Measurements from ENCODE around the gene NLRP8. TPM values are rescaled to one million over a fixed set of nuclear protein-coding genes. Genes with fewer than 3 reads are reported as not detected.
"Not testable (repeated sequence)": the region's sequence is repeated elsewhere in the genome, so short reads cannot be mapped to it uniquely, and the experiment has no call there.

Gene NLRP8
- polyA plus RNA-seq, 1 donor = not detected

DNA sequence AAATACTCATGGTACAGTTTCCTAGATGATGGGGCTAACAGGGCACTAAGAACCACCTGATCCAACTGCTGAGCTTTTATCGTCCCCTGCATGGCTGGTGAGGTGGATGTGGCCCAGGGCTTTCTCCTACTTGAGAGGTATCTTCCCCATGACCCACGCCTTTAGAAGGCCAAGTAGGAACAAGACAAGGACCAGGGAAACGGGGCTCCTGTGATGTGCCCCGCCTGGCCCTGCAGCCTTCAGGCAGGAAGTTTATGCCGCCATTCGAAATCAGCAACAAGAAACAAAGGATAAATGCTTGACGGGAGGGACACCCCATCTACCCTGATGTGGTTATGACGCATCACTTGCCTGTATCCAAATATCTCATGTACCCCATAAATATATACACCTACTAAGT is 19.6 kb upstream of the NLRP8 start:
- Histone ChIP-seq H3K4me1 (ENCODE audit: control insufficient read depth, insufficient read depth, low read length) (no peaks in the 10 kb centered on the region), H3K36me3 (ENCODE audit: control insufficient read depth, insufficient read depth, low read length) (no peaks in the 10 kb centered on the region), H3K9me3 (ENCODE audit: control insufficient read depth, low read depth, low read length) (no peaks in the 10 kb centered on the region), H3K27ac (ENCODE audit: low read length) (no peak overlapping the region), H3K27me3 (ENCODE audit: control insufficient read depth, insufficient read depth, low read length) (no peaks in the 10 kb centered on the region), H3K4me3 (ENCODE audit: low read length) (no peak overlapping the region)
- WGBS (ENCODE audit: insufficient coverage, low lambda C conversion rate) = no CpG with 5 or more reads among the region's 8 CpGs
- no peak for DNase-seq

DNA sequence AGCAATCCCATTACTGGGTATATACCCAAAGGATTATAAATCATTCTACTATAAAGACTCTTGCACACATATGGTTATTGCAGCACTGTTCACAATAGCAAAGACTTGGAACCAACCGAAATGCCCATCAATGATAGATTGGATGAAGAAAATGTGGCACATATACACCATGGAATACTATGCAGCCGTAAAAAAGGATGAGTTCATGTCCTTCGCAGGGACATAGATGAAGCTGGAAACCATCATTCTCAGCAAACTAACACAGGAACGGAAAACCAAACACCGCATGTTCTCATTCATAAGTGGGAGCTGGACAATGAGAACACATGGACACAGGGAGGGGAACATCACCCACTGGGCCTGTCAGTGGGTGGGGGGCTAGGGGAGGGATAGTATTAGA is 18.4 kb upstream of the NLRP8 start:
- H3K36me3 ChIP-seq (ENCODE audit: control insufficient read depth, insufficient read depth, low read length); H3K27ac ChIP-seq (ENCODE audit: low read length); DNase-seq; H3K27me3 ChIP-seq (ENCODE audit: control insufficient read depth, insufficient read depth, low read length); H3K4me1 ChIP-seq (ENCODE audit: control insufficient read depth, insufficient read depth, low read length); H3K4me3 ChIP-seq (ENCODE audit: low read length); H3K9me3 ChIP-seq (ENCODE audit: control insufficient read depth, low read depth, low read length): not testable (repeated sequence)
- no CpG with 5 or more reads among the region's 5 CpGs for WGBS (ENCODE audit: insufficient coverage, low lambda C conversion rate)

DNA sequence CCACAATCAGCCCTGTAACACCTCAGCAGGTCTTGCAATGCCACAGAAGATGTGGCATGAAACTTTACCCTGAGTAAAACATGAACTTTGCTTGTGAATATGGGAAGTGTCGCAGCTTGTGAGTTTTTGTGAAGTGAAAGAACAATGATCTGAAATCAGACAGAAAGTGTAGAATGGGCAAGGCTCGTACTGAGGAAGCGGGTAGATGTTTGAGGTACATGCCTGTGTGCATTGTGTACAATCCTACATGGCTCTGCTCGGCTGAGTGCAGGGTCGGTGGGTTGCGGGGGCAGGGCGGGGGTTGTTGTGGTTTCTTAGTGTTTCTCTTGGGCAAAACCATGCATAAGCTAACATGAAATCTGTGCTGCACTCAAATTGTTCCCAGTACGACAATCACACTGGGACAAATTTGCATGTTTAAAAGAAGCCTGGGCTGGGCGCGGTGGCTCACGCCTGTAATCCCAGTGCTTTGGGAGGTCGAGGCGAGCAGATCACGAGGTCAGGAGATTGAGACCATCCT is 16.6 kb upstream of the NLRP8 start:
- Histone ChIP-seq H3K4me1 (ENCODE audit: control insufficient read depth, insufficient read depth, low read length) (no peaks in the 10 kb centered on the region), H3K4me3 (ENCODE audit: low read length) (no peak overlapping the region), H3K27ac (ENCODE audit: low read length) (no peak overlapping the region), H3K36me3 (ENCODE audit: control insufficient read depth, insufficient read depth, low read length) (no peaks in the 10 kb centered on the region), H3K9me3 (ENCODE audit: control insufficient read depth, low read depth, low read length) (no peaks in the 10 kb centered on the region), H3K27me3 (ENCODE audit: control insufficient read depth, insufficient read depth, low read length) (no peaks in the 10 kb centered on the region)
- DNase-seq = no peak
- 90% methylated on average over 2 of the region's 14 CpGs for WGBS (ENCODE audit: insufficient coverage, low lambda C conversion rate)

DNA sequence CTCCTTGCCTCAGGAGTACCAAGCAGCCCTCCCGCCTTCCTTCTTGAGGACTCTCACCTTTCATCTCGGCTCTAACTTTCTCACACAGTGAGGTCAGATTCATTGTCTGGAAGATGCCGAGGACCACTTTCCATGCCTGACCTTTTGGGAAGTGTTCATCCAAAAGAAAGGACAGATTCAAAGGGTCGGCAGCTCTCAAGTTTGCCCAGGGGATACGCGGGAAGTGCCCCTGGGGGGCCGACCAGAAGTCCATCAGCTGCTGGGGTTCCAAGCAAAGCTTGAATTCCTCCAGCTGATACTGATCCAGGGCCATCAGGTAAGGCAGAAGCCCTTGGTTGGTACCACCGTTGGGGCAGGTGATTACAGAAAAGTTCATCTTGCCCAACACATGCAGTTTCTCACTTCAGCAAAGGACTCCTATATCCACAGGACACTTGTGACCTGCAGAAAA is 15.7 kb upstream of the NLRP8 start, which contains the start of gene NLRP13:
Gene NLRP13 (minus strand): TSS at position 401 of the 451 bp plus-strand sequence. CDS start 25 bp downstream, at position 376.
- DNase-seq = no peak
- WGBS (ENCODE audit: insufficient coverage, low lambda C conversion rate) = no CpG with 5 or more reads among the region's 8 CpGs
- Histone ChIP-seq H3K27me3 (ENCODE audit: control insufficient read depth, insufficient read depth, low read length) (no peaks in the 10 kb centered on the region), H3K36me3 (ENCODE audit: control insufficient read depth, insufficient read depth, low read length) (no peaks in the 10 kb centered on the region), H3K9me3 (ENCODE audit: control insufficient read depth, low read depth, low read length) (no peaks in the 10 kb centered on the region), H3K4me3 (ENCODE audit: low read length) (no peak within 1 kb of the TSS), H3K27ac (ENCODE audit: low read length) (no peak within 1 kb of the TSS), H3K4me1 (ENCODE audit: control insufficient read depth, insufficient read depth, low read length) (no peaks in the 10 kb centered on the region)

DNA sequence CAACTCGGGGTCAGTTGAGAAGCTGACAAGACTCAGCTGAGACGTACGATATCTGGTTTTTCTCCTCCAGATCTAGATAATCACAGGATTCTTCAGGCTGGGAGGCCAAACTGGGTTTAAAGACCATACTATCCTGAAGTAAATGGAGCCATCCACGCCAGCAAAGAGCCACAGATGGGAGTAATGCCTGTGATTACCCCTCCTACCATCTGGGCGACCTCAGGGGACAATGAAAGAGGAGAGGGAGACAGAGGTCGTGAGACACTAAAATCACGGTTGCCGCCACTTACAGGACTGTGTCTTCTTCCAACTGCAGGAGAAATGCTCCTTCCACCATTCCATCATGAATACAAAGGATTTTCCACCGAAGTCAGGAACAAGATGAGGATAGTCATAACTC is 12.4 kb upstream of the NLRP8 start:
- Histone ChIP-seq H3K36me3 (ENCODE audit: control insufficient read depth, insufficient read depth, low read length) (no peaks in the 10 kb centered on the region), H3K9me3 (ENCODE audit: control insufficient read depth, low read depth, low read length) (no peaks in the 10 kb centered on the region), H3K27me3 (ENCODE audit: control insufficient read depth, insufficient read depth, low read length) (no peaks in the 10 kb centered on the region), H3K27ac (ENCODE audit: low read length) (no peak overlapping the region), H3K4me3 (ENCODE audit: low read length) (no peak overlapping the region), H3K4me1 (ENCODE audit: control insufficient read depth, insufficient read depth, low read length) (no peaks in the 10 kb centered on the region)
- no peak for DNase-seq
- WGBS (ENCODE audit: insufficient coverage, low lambda C conversion rate) = no CpG with 5 or more reads among the region's 9 CpGs

DNA sequence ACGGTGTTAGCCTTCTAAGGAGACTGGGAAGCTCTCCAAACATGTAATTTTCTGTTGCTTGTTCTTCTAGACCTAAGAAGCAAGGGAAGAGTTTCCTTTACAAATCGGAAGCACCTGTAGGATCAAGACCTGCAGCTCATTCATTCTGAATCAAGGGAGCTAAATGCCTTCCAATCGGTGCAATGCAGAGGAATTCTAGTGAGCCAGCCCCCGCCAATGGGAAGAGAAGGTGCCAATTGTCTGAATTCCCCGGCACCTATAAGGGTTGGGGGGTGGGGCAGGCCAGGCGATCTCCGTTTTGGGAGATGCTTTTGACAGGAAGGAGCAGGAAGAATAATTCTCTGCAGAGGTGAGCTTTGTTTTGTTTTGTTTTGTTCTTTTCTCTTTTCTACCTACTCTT is 8.4 kb upstream of the NLRP8 start:
- WGBS (ENCODE audit: insufficient coverage, low lambda C conversion rate) = no CpG with 5 or more reads among the region's 7 CpGs
- H3K4me3 ChIP-seq (ENCODE audit: low read length) = no peak overlapping the region
- no peaks in the 10 kb centered on the region for H3K36me3 ChIP-seq (ENCODE audit: control insufficient read depth, insufficient read depth, low read length)
- H3K4me1 ChIP-seq (ENCODE audit: control insufficient read depth, insufficient read depth, low read length) = no peaks in the 10 kb centered on the region
- H3K9me3 ChIP-seq (ENCODE audit: control insufficient read depth, low read depth, low read length) = no peaks in the 10 kb centered on the region
- no peaks in the 10 kb centered on the region for H3K27me3 ChIP-seq (ENCODE audit: control insufficient read depth, insufficient read depth, low read length)
- no peak overlapping the region for H3K27ac ChIP-seq (ENCODE audit: low read length)
- no peak for DNase-seq

DNA sequence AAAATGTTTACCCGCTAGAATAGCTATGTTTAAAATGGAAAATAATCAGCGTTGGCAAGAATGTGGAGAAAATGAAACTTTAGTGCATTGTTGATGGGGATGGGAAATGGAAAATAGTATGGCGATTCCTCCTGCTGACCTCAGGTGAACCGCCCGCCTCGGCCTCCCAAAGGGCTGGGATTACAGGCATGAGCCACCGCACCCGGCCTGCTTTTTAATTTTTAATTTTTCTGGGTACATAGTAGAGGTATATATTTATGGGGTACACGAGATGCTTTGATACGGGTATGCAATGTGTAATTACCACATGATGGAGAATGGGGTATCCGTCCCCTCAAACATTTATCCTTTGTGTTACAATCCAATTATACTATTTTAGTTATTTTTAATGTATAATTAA is 7.3 kb upstream of the NLRP8 start:
- no peaks in the 10 kb centered on the region for H3K9me3 ChIP-seq (ENCODE audit: control insufficient read depth, low read depth, low read length)
- DNase-seq = no peak
- no peaks in the 10 kb centered on the region for H3K36me3 ChIP-seq (ENCODE audit: control insufficient read depth, insufficient read depth, low read length)
- no peak overlapping the region for H3K27ac ChIP-seq (ENCODE audit: low read length)
- WGBS (ENCODE audit: insufficient coverage, low lambda C conversion rate) = 100% methylated on average over 3 of the region's 11 CpGs
- H3K27me3 ChIP-seq (ENCODE audit: control insufficient read depth, insufficient read depth, low read length) = no peaks in the 10 kb centered on the region
- no peak overlapping the region for H3K4me3 ChIP-seq (ENCODE audit: low read length)
- H3K4me1 ChIP-seq (ENCODE audit: control insufficient read depth, insufficient read depth, low read length) = no peaks in the 10 kb centered on the region

DNA sequence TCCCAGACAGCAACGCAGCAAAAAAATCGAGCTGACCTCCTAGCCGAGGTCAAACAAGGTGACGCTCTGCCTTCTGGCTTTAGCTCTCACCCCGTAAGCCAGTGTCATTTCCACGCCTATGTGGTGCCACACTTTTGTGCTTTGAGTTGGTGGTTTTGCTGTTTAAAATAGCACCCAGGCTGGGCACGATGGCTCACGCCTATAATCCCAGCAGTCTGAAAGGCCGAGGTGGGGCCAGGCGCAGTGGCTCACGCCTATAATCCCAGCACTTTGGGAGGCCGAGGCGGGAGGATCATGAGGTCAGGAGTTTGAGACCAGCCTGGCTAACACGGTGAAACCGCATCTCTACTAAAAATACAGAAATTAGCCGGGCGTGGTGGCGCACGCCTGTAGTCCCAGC is 2.9 kb downstream of the NLRP8 start:
- DNase-seq; H3K4me3 ChIP-seq (ENCODE audit: low read length); H3K27ac ChIP-seq (ENCODE audit: low read length); H3K4me1 ChIP-seq (ENCODE audit: control insufficient read depth, insufficient read depth, low read length); H3K36me3 ChIP-seq (ENCODE audit: control insufficient read depth, insufficient read depth, low read length); H3K27me3 ChIP-seq (ENCODE audit: control insufficient read depth, insufficient read depth, low read length); H3K9me3 ChIP-seq (ENCODE audit: control insufficient read depth, low read depth, low read length): not testable (repeated sequence)
- WGBS (ENCODE audit: insufficient coverage, low lambda C conversion rate) = no CpG with 5 or more reads among the region's 19 CpGs

DNA sequence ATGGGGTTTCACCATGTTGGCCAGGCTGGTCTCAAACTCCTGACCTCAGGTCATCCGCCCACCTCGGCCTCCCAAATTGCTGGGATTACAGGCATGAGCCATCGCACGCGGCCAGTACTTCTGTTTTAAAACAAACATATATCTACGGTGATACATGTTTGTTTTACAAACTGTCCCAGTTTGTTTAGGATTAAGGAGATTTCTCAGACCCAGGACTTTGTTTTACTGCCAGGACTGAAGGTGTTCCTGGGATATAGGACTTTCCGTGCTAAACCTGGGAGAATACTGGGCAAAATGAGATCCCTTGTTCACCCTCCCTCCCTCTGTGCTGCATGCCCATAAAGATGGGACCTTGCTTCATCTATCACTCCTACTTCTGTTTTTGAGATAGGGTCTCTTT is 8.8 kb downstream of the NLRP8 start:
- no peaks in the 10 kb centered on the region for H3K27me3 ChIP-seq (ENCODE audit: control insufficient read depth, insufficient read depth, low read length)
- DNase-seq = no peak
- no peaks in the 10 kb centered on the region for H3K9me3 ChIP-seq (ENCODE audit: control insufficient read depth, low read depth, low read length)
- H3K27ac ChIP-seq (ENCODE audit: low read length) = no peak overlapping the region
- H3K4me1 ChIP-seq (ENCODE audit: control insufficient read depth, insufficient read depth, low read length) = no peaks in the 10 kb centered on the region
- no peaks in the 10 kb centered on the region for H3K36me3 ChIP-seq (ENCODE audit: control insufficient read depth, insufficient read depth, low read length)
- H3K4me3 ChIP-seq (ENCODE audit: low read length) = no peak overlapping the region
- WGBS (ENCODE audit: insufficient coverage, low lambda C conversion rate) = no CpG with 5 or more reads among the region's 7 CpGs

DNA sequence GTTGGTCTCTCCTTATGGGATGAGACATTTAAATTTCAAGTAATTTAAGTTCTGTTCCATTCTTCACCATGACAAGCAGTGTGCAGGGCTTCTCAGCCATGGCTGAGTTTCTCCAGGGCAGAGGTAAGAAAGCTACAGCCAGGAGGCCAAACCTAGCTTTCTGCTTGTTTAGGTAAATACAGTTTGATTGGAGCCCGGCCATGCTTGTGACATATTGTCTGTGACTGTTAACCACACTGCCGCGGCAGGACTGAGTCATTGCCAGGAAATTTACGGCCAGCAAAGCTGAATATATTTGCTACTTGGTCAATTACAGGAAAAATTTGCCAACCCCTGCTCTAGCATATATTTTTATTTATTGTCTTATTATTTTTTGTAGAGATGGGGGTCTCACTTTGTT is 10.7 kb downstream of the NLRP8 start:
- Histone ChIP-seq H3K27me3 (ENCODE audit: control insufficient read depth, insufficient read depth, low read length) (no peaks in the 10 kb centered on the region), H3K36me3 (ENCODE audit: control insufficient read depth, insufficient read depth, low read length) (no peaks in the 10 kb centered on the region), H3K9me3 (ENCODE audit: control insufficient read depth, low read depth, low read length) (no peaks in the 10 kb centered on the region), H3K4me3 (ENCODE audit: low read length) (no peak overlapping the region), H3K27ac (ENCODE audit: low read length) (no peak overlapping the region), H3K4me1 (ENCODE audit: control insufficient read depth, insufficient read depth, low read length) (no peaks in the 10 kb centered on the region)
- DNase-seq = no peak
- no CpG with 5 or more reads among the region's 4 CpGs for WGBS (ENCODE audit: insufficient coverage, low lambda C conversion rate)

DNA sequence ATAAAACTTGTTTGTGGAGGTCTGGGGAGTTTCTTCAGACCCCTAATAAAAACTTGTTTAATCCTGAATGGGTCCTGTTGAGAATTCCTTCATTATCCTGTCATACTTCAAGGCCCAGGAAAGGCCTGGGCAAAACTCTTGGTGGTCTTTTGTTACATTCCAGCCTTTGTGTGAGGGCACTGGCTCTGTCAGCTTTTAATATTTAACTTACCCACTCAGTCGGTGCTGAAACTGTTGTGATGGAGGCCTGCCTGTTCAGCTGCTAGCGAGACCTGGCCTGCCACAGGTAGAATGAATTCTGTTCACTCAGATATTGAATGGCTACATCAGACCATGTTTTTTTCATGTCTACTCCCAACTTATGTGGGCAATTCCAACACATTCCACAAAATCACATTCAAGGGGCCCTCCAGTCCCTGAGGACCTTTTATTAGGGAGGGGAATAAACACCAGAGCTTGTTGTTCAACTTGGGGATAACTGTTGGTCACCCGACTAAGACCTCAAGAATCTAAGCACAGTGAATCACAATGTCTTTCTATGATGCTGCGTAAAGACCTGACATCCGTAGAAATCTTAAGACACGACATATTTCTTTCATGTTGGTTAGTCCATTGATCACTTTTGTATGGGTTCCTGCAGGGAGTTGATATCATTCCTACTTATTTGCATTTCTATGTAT is 12.5 kb downstream of the NLRP8 start:
- Histone ChIP-seq H3K4me3 (ENCODE audit: low read length) (no peak overlapping the region), H3K36me3 (ENCODE audit: control insufficient read depth, insufficient read depth, low read length) (no peaks in the 10 kb centered on the region), H3K4me1 (ENCODE audit: control insufficient read depth, insufficient read depth, low read length) (no peaks in the 10 kb centered on the region), H3K9me3 (ENCODE audit: control insufficient read depth, low read depth, low read length) (no peaks in the 10 kb centered on the region), H3K27me3 (ENCODE audit: control insufficient read depth, insufficient read depth, low read length) (no peaks in the 10 kb centered on the region), H3K27ac (ENCODE audit: low read length) (no peak overlapping the region)
- DNase-seq = no peak
- 70% methylated on average over 2 of the region's 6 CpGs for WGBS (ENCODE audit: insufficient coverage, low lambda C conversion rate)
